IMR-90 (cell line): ENCODE measurements around the gene MMAA. TPM values are rescaled to one million over a fixed set of nuclear protein-coding genes. Genes with fewer than 3 reads are reported as not detected.

Experiments used
- ATAC-seq: fragments of 200-7000 bp; cut with Tn5 transposase; 2 replicates; pipeline ENCODE4 v1.9.1; 2020; ENCODE audit warnings: low read depth, mild to moderate bottlenecking, moderate library complexity
- BruUV-seq: library from RNA; stranded (reverse); fragments of 400-500 nt; replicated peaks from 2 replicates; lab custom pipeline; 2021; lab: Mats Ljungman, UMichigan
- CTCF ChIA-PET: fragments of 300-600 bp; formaldehyde crosslinking; extraction: SDS; loops from one replicate; lab custom pipeline; 2021; ENCODE audit warnings: antibody characterized with exemption; lab: Yijun Ruan, JAX
- POLR2A ChIA-PET: fragments of 300-600 bp; sonication (Branson Sonifier 250); formaldehyde crosslinking; loops from one replicate; lab custom pipeline; 2022; ENCODE audit warnings: antibody characterized with exemption; ENCODE audit not compliant: unreplicated experiment; lab: Charles Lee
- DNase-seq: peaks from one replicate; pipeline ENCODE4 v3.0.0; 2013
- H2AFZ ChIP-seq: replicated peaks from 2 replicates; pipeline ENCODE3; 2013; ENCODE audit warnings: low read length, mild to moderate bottlenecking; ENCODE audit not compliant: poor library complexity
- H2AK5ac ChIP-seq: 2 replicates; pipeline ENCODE4 v1.6.1; 2013; ENCODE audit warnings: low read depth, low read length, inconsistent platforms
- H2AK9ac ChIP-seq: replicated peaks from 2 replicates; pipeline ENCODE3; 2013; ENCODE audit warnings: mild to moderate bottlenecking, low read depth, low read length, moderate library complexity; ENCODE audit not compliant: poor library complexity
- H2BK120ac ChIP-seq: 2 replicates; pipeline ENCODE4 v1.6.1; 2013; ENCODE audit warnings: low read depth, low read length, inconsistent platforms
- H2BK15ac ChIP-seq: 3 replicates; pipeline ENCODE4 v1.6.1; 2013; ENCODE audit warnings: low read depth, low read length, inconsistent platforms
- H2BK20ac ChIP-seq: 2 replicates; pipeline ENCODE4 v1.6.1; 2013; ENCODE audit warnings: low read depth, mild to moderate bottlenecking, inconsistent platforms, low read length, moderate library complexity
- H2BK5ac ChIP-seq: 2 replicates; pipeline ENCODE4 v1.6.1; 2013; ENCODE audit warnings: mild to moderate bottlenecking, low read depth, low read length, inconsistent platforms; ENCODE audit not compliant: poor library complexity, severe bottlenecking
- H3K14ac ChIP-seq: replicated peaks from 2 replicates; pipeline ENCODE4 v1.6.1; 2013; ENCODE audit warnings: low read depth, low read length, inconsistent platforms
- H3K18ac ChIP-seq: 2 replicates; pipeline ENCODE4 v1.6.1; 2013; ENCODE audit warnings: low read depth, low read length, control low read depth
- H3K23ac ChIP-seq: 2 replicates; pipeline ENCODE4 v1.6.1; 2013; ENCODE audit warnings: low read depth, low read length, inconsistent platforms
- H3K27ac ChIP-seq: 2 replicates; pipeline ENCODE4 v1.5.1; 2013; ENCODE audit warnings: mild to moderate bottlenecking, control low read depth, low read length; ENCODE audit not compliant: insufficient read depth
- H3K27me3 ChIP-seq: 2 replicates; pipeline ENCODE4 v1.6.1; 2013; ENCODE audit warnings: low read length; ENCODE audit not compliant: control insufficient read depth, insufficient read depth
- H3K36me3 ChIP-seq: 2 replicates; pipeline ENCODE4 v1.6.1; 2013; ENCODE audit warnings: low read length, mixed read lengths; ENCODE audit not compliant: control insufficient read depth, insufficient read depth
- H3K4ac ChIP-seq: 2 replicates; pipeline ENCODE4 v1.6.1; 2013; ENCODE audit warnings: low read depth, low read length, inconsistent platforms
- H3K4me1 ChIP-seq: 2 replicates; pipeline ENCODE4 v1.6.1; 2013; ENCODE audit warnings: low read length, mixed read lengths; ENCODE audit not compliant: control insufficient read depth, insufficient read depth
- H3K4me2 ChIP-seq: 2 replicates; pipeline ENCODE4 v1.6.1; 2013; ENCODE audit warnings: low read depth, mild to moderate bottlenecking, control low read depth, low read length, moderate library complexity
- H3K4me3 ChIP-seq: 2 replicates; pipeline ENCODE4 v1.5.1; 2013; ENCODE audit warnings: low read depth, mild to moderate bottlenecking, control low read depth, low read length, moderate library complexity; ENCODE audit not compliant: insufficient read depth
- H3K56ac ChIP-seq: 2 replicates; pipeline ENCODE4 v1.6.1; 2013; ENCODE audit warnings: low read length, inconsistent platforms; ENCODE audit not compliant: insufficient read depth; ENCODE audit errors: extremely low read depth
- H3K79me1 ChIP-seq, 2 experiments: 2 replicates each; pipeline ENCODE4 v1.6.1; 2013; ENCODE audit warnings: low read length in 2 of 2, inconsistent platforms in 1 of 2, low read depth in 1 of 2
- H3K9ac ChIP-seq: 2 replicates; pipeline ENCODE4 v1.6.1; 2013; ENCODE audit warnings: low read depth, low read length, control low read depth
- H3K9me1 ChIP-seq: 2 replicates; pipeline ENCODE4 v1.6.1; 2013; ENCODE audit warnings: low read length, inconsistent platforms; ENCODE audit not compliant: insufficient read depth
- H3K9me3 ChIP-seq: 2 replicates; pipeline ENCODE4 v1.6.1; 2013; ENCODE audit warnings: low read length; ENCODE audit not compliant: control insufficient read depth, insufficient read depth
- H4K20me1 ChIP-seq: 2 replicates; pipeline ENCODE4 v1.6.1; 2013; ENCODE audit warnings: low read length, inconsistent platforms; ENCODE audit not compliant: insufficient read depth
- H4K5ac ChIP-seq: 2 replicates; pipeline ENCODE4 v1.6.1; 2013; ENCODE audit warnings: mild to moderate bottlenecking, low read depth, low read length, control low read depth
- H4K8ac ChIP-seq, 2 experiments: 2 replicates each; pipeline ENCODE4 v1.6.1; 2013; ENCODE audit warnings: low read depth in 2 of 2, low read length in 2 of 2, control low read depth in 1 of 2, inconsistent platforms in 1 of 2
- H4K91ac ChIP-seq: 2 replicates; pipeline ENCODE4 v1.6.1; 2013; ENCODE audit warnings: low read depth, low read length, inconsistent platforms; ENCODE audit not compliant: insufficient read depth
- BHLHE40 ChIP-seq: fragments of 150-350 bp; IDR thresholded peaks from 2 replicates; pipeline ENCODE4 v1.6.1; 2016; ENCODE audit warnings: mild to moderate bottlenecking, low read depth, low read length
- CEBPB ChIP-seq: IDR thresholded peaks from 2 replicates; pipeline ENCODE4 v1.6.1; 2012; ENCODE audit warnings: low read depth, low read length, improper control_type of control experiment
- CHD1 ChIP-seq: IDR thresholded peaks from 2 replicates; pipeline ENCODE4 v1.6.1; 2012; ENCODE audit warnings: low read depth, low read length, improper control_type of control experiment
- CTCF ChIP-seq: conservative IDR thresholded peaks from 2 replicates; pipeline ENCODE4 v1.5.1; 2012; ENCODE audit warnings: mild to moderate bottlenecking, low read depth, low read length, improper control_type of control experiment
- ELK1 ChIP-seq: fragments of 150-350 bp; IDR thresholded peaks from 2 replicates; pipeline ENCODE4 v1.6.1; 2016; ENCODE audit warnings: low read depth, mild to moderate bottlenecking, low read length, moderate library complexity, borderline replicate concordance
- FOS ChIP-seq: fragments of 150-350 bp; IDR thresholded peaks from 2 replicates; pipeline ENCODE4 v1.6.1; 2016; ENCODE audit warnings: low read depth, low read length
- MAFK ChIP-seq: IDR thresholded peaks from 2 replicates; pipeline ENCODE4 v1.6.1; 2012; ENCODE audit warnings: low read depth, low read length, improper control_type of control experiment
- MAZ ChIP-seq: IDR thresholded peaks from 2 replicates; pipeline ENCODE4 v1.6.1; 2012; ENCODE audit warnings: low read depth, mild to moderate bottlenecking, low read length, improper control_type of control experiment, moderate library complexity, borderline replicate concordance
- MXI1 ChIP-seq: IDR thresholded peaks from 2 replicates; pipeline ENCODE4 v1.6.1; 2012; ENCODE audit warnings: low read depth, mild to moderate bottlenecking, low read length, moderate library complexity, borderline replicate concordance
- NFE2L2 ChIP-seq: fragments of 150-350 bp; IDR thresholded peaks from 2 replicates; pipeline ENCODE4 v1.6.1; 2016; ENCODE audit warnings: low read depth, mild to moderate bottlenecking, low read length
- POLR2A ChIP-seq: IDR thresholded peaks from 2 replicates; pipeline ENCODE4 v1.6.1; 2012; ENCODE audit warnings: mild to moderate bottlenecking, low read depth, low read length
- RAD21 ChIP-seq: IDR thresholded peaks from 2 replicates; pipeline ENCODE4 v1.6.1; 2012; ENCODE audit warnings: low read length, improper control_type of control experiment
- RCOR1 ChIP-seq: IDR thresholded peaks from 2 replicates; pipeline ENCODE4 v1.6.1; 2012; ENCODE audit warnings: mild to moderate bottlenecking, low read length, improper control_type of control experiment; ENCODE audit not compliant: insufficient replicate concordance
- RFX5 ChIP-seq: IDR thresholded peaks from 2 replicates; pipeline ENCODE4 v1.8.0; 2012; ENCODE audit warnings: low read depth, mild to moderate bottlenecking, low read length, moderate library complexity
- SMC3 ChIP-seq: fragments of 150-350 bp; IDR thresholded peaks from 2 replicates; pipeline ENCODE4 v1.6.1; 2016; ENCODE audit warnings: low read depth, mild to moderate bottlenecking, antibody characterized with exemption, low read length, moderate library complexity
- USF2 ChIP-seq: fragments of 150-350 bp; IDR thresholded peaks from 2 replicates; pipeline ENCODE4 v1.6.1; 2017; ENCODE audit warnings: mild to moderate bottlenecking, antibody characterized with exemption, low read length, low read depth
- WGBS, 2 experiments: methylation state at CpG; one replicate each; pipeline versions ENCODE4 v1.1.5 to v1.1.7; 2013; ENCODE audit warnings: missing lambda C conversion rate in 2 of 2; ENCODE audit not compliant: insufficient read length in 1 of 2; ENCODE audit errors: extremely low coverage in 2 of 2; 5-methylcytosine and 5-hydroxymethylcytosine counted together
- dilution Hi-C: fragments of 300-500 bp; cut with HindIII; formaldehyde crosslinking; loops from one replicate; pipeline ENCODE4 v1.14.3; 2018; ENCODE audit warnings: low sequenced_read_pairs; ENCODE audit not compliant: unreplicated experiment
- in situ Hi-C: fragments of 300-500 bp; cut with MboI; formaldehyde crosslinking; loops from 3 replicates; pipeline ENCODE4 v1.14.3; 2019; ENCODE audit warnings: low sequenced_read_pairs, inconsistent platforms, mixed read lengths
- intact Hi-C: fragments of 100-400 bp; cut with micrococcal nuclease; formaldehyde crosslinking; loops from 2 replicates; pipeline ENCODE4 v1.10.0; 2022
- polyA plus RNA-seq, 3 experiments: library from polyadenylated mRNA; depleted of rRNA; stranded (reverse); fragments of >200 nt; gene quantifications; 2 replicates each; pipeline ENCODE4 v1.2.3, GENCODE V29; 2012; ENCODE audit warnings: low replicate concordance in 1 of 3
- total RNA-seq: library from RNA; depleted of rRNA; stranded (reverse); fragments of >200 nt; gene quantifications from 2 replicates; pipeline ENCODE4 v1.2.3, GENCODE V29; 2012

Gene MMAA
- total and polyA plus RNA-seq, 2 of the 4 experiments (the other 2 are of a cell fraction): 4.4 to 5.2 TPM

GRCh38 chr4:145614233-145614610, 5.0 kb upstream of the MMAA start:
- Histone ChIP-seq H3K4me1 (no peaks in the 10 kb centered on the region), H3K27me3 (0 out of 2 replicates have a peak, but pooled peaks cover 2% of the 10 kb centered on the region), H2BK5ac (no peak overlapping the region), H3K4me3 (no peak overlapping the region), H2AFZ (no peak overlapping the region), H3K23ac (no peak overlapping the region), H3K79me1 (peaks cover 2 to 8% of the 10 kb centered on the region in 2 experiments; a peak in 2 of 4 replicates), H2BK15ac (no peak overlapping the region), H3K9me1 (no peaks in the 10 kb centered on the region), H2BK120ac (no peak overlapping the region), H2BK20ac (no peak overlapping the region), H4K8ac (no peak overlapping the region), H3K27ac (no peak overlapping the region), H4K91ac (no peak overlapping the region), H3K4me2 (no peak overlapping the region), H4K5ac (no peak overlapping the region), H3K56ac (no peak overlapping the region), H3K14ac (no peak overlapping the region), H3K18ac (no peak overlapping the region), H2AK9ac (no peak overlapping the region), H3K9ac (no peak overlapping the region), H3K4ac (no peak overlapping the region), H4K20me1 (no peaks in the 10 kb centered on the region), H2AK5ac (no peak overlapping the region), H3K9me3 (no peaks in the 10 kb centered on the region), H3K36me3 (no peaks in the 10 kb centered on the region)
- in situ Hi-C loops: loop anchor here (25.0 kb wide), 1 partner anchor 402 kb away; no protein-coding TSS in a partner anchor
- dilution Hi-C loops: no loop called here
- ATAC-seq (no peak), DNase-seq (no peak)
- intact Hi-C loops: no loop called here
- WGBS, 2 experiments: no CpG with 5 or more reads among the region's 2 CpGs
- CTCF ChIA-PET: no interaction called here
- POLR2A ChIA-PET: no interaction called here
- BruUV-seq: no TSS peak
- TF ChIP-seq RAD21 (no peak), CHD1 (no peak), RCOR1 (no peak), CEBPB (no peak), NFE2L2 (no peak), MXI1 (no peak), SMC3 (no peak), ELK1 (no peak), POLR2A (no peak), RFX5 (no peak), FOS (no peak), MAFK (no peak), BHLHE40 (no peak), USF2 (no peak), CTCF (no peak), MAZ (no peak)
